PC-3 (cell line): ENCODE measurements around the gene NALCN.

Experiments used
- EZH2phosphoT487 ChIP-seq: fragments of 300-600 bp; sonication (generic); IDR thresholded peaks from 2 replicates; pipeline ENCODE4 v1.6.1; 2018; ENCODE audit warnings: mild to moderate bottlenecking, antibody characterized with exemption, low read length, borderline replicate concordance
- TF ChIP-seq, protein P1 (sequence below): fragments of 300-600 bp; sonication (generic); conservative IDR thresholded peaks from 2 replicates; pipeline ENCODE4 v1.5.1; 2017; ENCODE audit warnings: antibody characterized with exemption, low read depth, mild to moderate bottlenecking, low read length

DNA sequence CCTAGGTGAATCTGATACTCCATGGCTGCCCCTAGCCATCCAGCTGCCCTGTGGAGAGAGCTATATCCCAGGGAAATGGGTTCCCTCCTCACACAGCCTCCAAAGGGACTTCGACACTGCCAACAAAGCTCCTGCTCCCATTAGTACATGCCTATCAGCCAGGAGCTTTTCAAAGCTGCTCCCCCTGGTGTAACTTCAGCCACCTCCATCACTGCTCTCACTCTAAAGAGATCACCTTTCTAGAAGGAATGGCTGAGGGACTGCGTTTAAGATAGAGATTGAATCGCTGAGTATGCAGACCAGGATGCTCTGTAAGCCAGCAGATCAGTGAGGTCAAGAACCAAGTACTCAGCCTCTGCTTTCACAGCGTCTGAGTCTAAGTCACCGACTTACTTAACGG lies 213.7 kb downstream of the NALCN start:
- TF ChIP-seq, protein P1, sequence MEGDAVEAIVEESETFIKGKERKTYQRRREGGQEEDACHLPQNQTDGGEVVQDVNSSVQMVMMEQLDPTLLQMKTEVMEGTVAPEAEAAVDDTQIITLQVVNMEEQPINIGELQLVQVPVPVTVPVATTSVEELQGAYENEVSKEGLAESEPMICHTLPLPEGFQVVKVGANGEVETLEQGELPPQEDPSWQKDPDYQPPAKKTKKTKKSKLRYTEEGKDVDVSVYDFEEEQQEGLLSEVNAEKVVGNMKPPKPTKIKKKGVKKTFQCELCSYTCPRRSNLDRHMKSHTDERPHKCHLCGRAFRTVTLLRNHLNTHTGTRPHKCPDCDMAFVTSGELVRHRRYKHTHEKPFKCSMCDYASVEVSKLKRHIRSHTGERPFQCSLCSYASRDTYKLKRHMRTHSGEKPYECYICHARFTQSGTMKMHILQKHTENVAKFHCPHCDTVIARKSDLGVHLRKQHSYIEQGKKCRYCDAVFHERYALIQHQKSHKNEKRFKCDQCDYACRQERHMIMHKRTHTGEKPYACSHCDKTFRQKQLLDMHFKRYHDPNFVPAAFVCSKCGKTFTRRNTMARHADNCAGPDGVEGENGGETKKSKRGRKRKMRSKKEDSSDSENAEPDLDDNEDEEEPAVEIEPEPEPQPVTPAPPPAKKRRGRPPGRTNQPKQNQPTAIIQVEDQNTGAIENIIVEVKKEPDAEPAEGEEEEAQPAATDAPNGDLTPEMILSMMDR = no peak
- TF ChIP-seq EZH2phosphoT487 = no peak
